ENCODE data around the gene USP32. TPM values are rescaled to one million over a fixed set of nuclear protein-coding genes. Genes with fewer than 3 reads are reported as not detected.

Gene USP32
- total and polyA plus RNA-seq, 2 of the 8 experiments (the other 6 are each of a cell fraction or from before 2014, with no cell fraction given), result 29.6 to 112 TPM

DNA sequence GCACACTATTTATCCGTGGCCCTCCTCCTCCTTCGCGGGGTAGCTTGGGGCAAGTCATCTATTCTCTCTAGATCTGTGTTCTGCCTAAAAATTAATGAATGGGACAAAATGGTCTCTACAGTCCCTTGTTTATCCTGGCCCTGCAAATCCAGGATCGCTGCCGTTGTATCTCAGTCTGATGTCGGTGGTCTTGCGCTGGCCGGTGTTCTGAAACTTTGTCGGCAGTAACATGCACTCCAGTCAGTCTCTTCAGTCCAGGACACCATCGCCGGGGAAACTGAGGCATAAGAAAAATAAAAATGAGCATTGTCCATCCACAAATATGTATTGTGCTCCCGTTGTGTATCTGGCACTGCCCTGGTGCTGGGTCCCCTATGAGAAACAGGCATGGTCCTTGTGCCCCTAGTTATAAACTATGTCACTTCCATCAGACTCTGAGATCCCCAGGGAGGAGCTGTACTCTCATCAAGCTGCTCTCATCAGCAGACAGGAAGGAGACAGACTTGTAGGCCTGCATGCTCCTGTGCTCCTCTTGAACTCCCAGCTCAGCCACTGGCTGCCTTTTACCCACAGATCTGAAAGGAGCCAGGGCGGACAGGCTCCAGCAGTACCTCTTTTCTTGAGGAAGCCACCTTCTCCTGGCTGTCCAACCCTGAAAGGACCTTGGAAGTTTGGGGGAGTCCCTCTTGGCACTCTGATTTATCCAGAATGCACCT is 255.8 kb downstream of the USP32 start:
- TF ChIP-seq EP300 (IDR thresholded peaks at IDR 0.05; ENCODE audit: borderline replicate concordance in 1 of 2, low read depth in 2 of 2, low read length in 2 of 2), result no peak
- 0 out of 2 replicates have a peak, but pooled peaks have one; percentile 9 for TF ChIP-seq SUZ12 (IDR thresholded peaks at IDR 0.05; ENCODE audit: low read length)
- no peak overlapping the region for H4K5ac ChIP-seq (ENCODE audit: insufficient read length, low read depth, low read length)
- no peak overlapping the region for H4K91ac ChIP-seq (replicated peaks; ENCODE audit: insufficient read length, low read length)
- H3K27ac ChIP-seq (ENCODE audit: low read depth, low read length), result no peak overlapping the region
- H3K79me1 ChIP-seq (ENCODE audit: low read depth, low read length), result no peaks in the 10 kb centered on the region
- H3K23ac ChIP-seq (ENCODE audit: insufficient read length), result no peak overlapping the region
- H3K56ac ChIP-seq (replicated peaks; ENCODE audit: insufficient read length, low read depth, low read length), result no peak overlapping the region
- no peaks in the 10 kb centered on the region; a peak in 1 of 8 replicates for H3K36me3 ChIP-seq (ENCODE audit: control insufficient read depth in 2 of 4, insufficient read depth in 4 of 4, low read length in 3 of 4)
- peaks cover 0 to 19% (median 10%) of the 10 kb centered on the region in 4 experiments; a peak in 6 of 7 replicates for H3K4me1 ChIP-seq (replicated peaks in 1 of 4; ENCODE audit: control insufficient read depth in 3 of 4, insufficient read depth in 4 of 4, low read length in 3 of 4)
- FAIRE-seq (no peak), DNase-seq (ENCODE audit: low read depth in 1 of 2, low spot score in 2 of 2) (peak in 1 of 2 experiments; percentile 24)
- ChIA-PET CTCF (ENCODE audit: partially characterized antibody) (interaction anchor here (0.6 to 7.5 kb wide), 5 partner anchors 11 to 221 kb away, joined by 3 to 94 read pairs (median 15); partner anchors contain the start of gene CA4), POLR2A (ENCODE audit: partially characterized antibody) (interaction anchor here (0.6 to 1.6 kb wide), 2 partner anchors 9 to 33 kb away, joined by 3 to 4 read pairs; no protein-coding TSS in a partner anchor)
- H3K4me2 ChIP-seq (ENCODE audit: insufficient read depth in 1 of 2, low read depth in 2 of 2, low read length in 2 of 2), result peak overlapping the region; percentile 97 to 98
- WGBS, 2 experiments (ENCODE audit: extremely low coverage in 1 of 2, insufficient coverage in 1 of 2, insufficient read length in 1 of 2, insufficient replicate concordance in 2 of 2, low coverage in 1 of 2, low lambda C conversion rate in 2 of 2, missing lambda C conversion rate in 1 of 2), result 74% methylated on average over 13 of the region's 13 CpGs; no CpG with 5 or more reads in 1 of the 2 experiments
- no peak overlapping the region for H2BK15ac ChIP-seq (ENCODE audit: low read length)
- H2BK120ac ChIP-seq (replicated peaks; ENCODE audit: low read depth, low read length), result no peak overlapping the region
- H4K8ac ChIP-seq (ENCODE audit: extremely low read depth, insufficient read depth, low read length), result no peak overlapping the region
- no peaks in the 10 kb centered on the region for H3K9me3 ChIP-seq (ENCODE audit: insufficient read depth in 2 of 2, low read depth in 1 of 2, low read length in 1 of 2)
- peaks cover 41 to 66% (median 59%) of the 10 kb centered on the region in 4 experiments for H3K27me3 ChIP-seq (replicated peaks in 1 of 4; ENCODE audit: control insufficient read depth in 3 of 4, extremely low read depth in 1 of 4, insufficient read depth in 3 of 4, low read length in 3 of 4)
- peaks cover 2 to 9% of the 10 kb centered on the region in 2 experiments for H4K20me1 ChIP-seq (replicated peaks in 1 of 2; ENCODE audit: control insufficient read depth in 1 of 2, insufficient read depth in 2 of 2, low read length in 2 of 2)
- H3K9ac ChIP-seq (replicated peaks in 1 of 4; ENCODE audit: extremely low read depth in 1 of 4, low read depth in 3 of 4, low read length in 3 of 4), result no peak overlapping the region
- no peak overlapping the region for H3K14ac ChIP-seq (ENCODE audit: insufficient read length)
- H3K4ac ChIP-seq (replicated peaks; ENCODE audit: insufficient read length, low read depth, low read length), result no peak overlapping the region
- H3K79me2 ChIP-seq (ENCODE audit: control insufficient read depth in 1 of 2, insufficient read depth in 2 of 2, low read length in 2 of 2), result no peaks in the 10 kb centered on the region
- H2BK20ac ChIP-seq (ENCODE audit: low read length), result no peak overlapping the region
- H3K18ac ChIP-seq (ENCODE audit: extremely low read depth, low read length), result no peak overlapping the region; the same call in 1 of the 2 replicates
- no peak overlapping the region for H2BK12ac ChIP-seq (ENCODE audit: low read depth, low read length)
- H2BK5ac ChIP-seq (ENCODE audit: low read depth, low read length), result no peak overlapping the region
- H2AFZ ChIP-seq (ENCODE audit: low read length), result peak overlapping the region; percentile 64
- peaks cover 8% of the 10 kb centered on the region; the same call in 1 of the 2 replicates for H3K23me2 ChIP-seq (ENCODE audit: low read depth, low read length)
- peak overlapping the region; percentile 76 to 95 (median 88); a peak in 4 of 8 replicates for H3K4me3 ChIP-seq (ENCODE audit: extremely low read depth in 1 of 4, insufficient read depth in 2 of 4, low read depth in 3 of 4, low read length in 4 of 4)
- no peak overlapping the region for H2AK5ac ChIP-seq (ENCODE audit: low read depth, low read length)
